ENCODE data around the gene CLRN1. TPM values are rescaled to one million over a fixed set of nuclear protein-coding genes. Genes with fewer than 3 reads are reported as not detected.

The CLRN1 gene
- total RNA-seq, 2 experiments from 2014 or later, result not detected

- H3K36me3 Mint-ChIP-seq, result no peaks in the 10 kb centered on the region
- no peaks in the 10 kb centered on the region for H3K9me3 Mint-ChIP-seq
- H3K4me3 Mint-ChIP-seq, result no peak overlapping the region
- POLR2A ChIA-PET, result no interaction called here
- ATAC-seq (ENCODE audit: low read depth) (no peak), DNase-seq (no peak)
- peaks cover 13% of the 10 kb centered on the region for H3K27me3 Mint-ChIP-seq
- no peaks in the 10 kb centered on the region for H3K4me1 Mint-ChIP-seq
- no peak overlapping the region for H3K27ac Mint-ChIP-seq
These were observed 74.3 kb downstream of the CLRN1 start for GRCh38 chr3:150898046-150898754.

GRCh38 chr3:150897592-150897991 is 74.9 kb downstream of the CLRN1 start:
- ATAC-seq (ENCODE audit: low read depth), result no peak
- Mint-ChIP-seq H3K4me3 (no peak overlapping the region), H3K4me1 (no peaks in the 10 kb centered on the region), H3K27me3 (peaks cover 12% of the 10 kb centered on the region), H3K36me3 (no peaks in the 10 kb centered on the region), H3K9me3 (no peaks in the 10 kb centered on the region), H3K27ac (no peak overlapping the region)
- POLR2A ChIA-PET, result no interaction called here
- no peak for DNase-seq

- no peak for ATAC-seq (ENCODE audit: low read depth)
- H3K4me3 Mint-ChIP-seq, result no peak overlapping the region
- no peaks in the 10 kb centered on the region for H3K9me3 Mint-ChIP-seq
- DNase-seq, result no peak
- POLR2A ChIA-PET, result no interaction called here
- H3K4me1 Mint-ChIP-seq, result no peaks in the 10 kb centered on the region
- no peaks in the 10 kb centered on the region for H3K36me3 Mint-ChIP-seq
- H3K27me3 Mint-ChIP-seq, result peaks cover 16% of the 10 kb centered on the region
- H3K27ac Mint-ChIP-seq, result no peak overlapping the region
These were observed 81.7 kb downstream of the CLRN1 start for GRCh38 chr3:150890831-150891230.

- H3K27me3 Mint-ChIP-seq, result peaks cover 18% of the 10 kb centered on the region
- no peaks in the 10 kb centered on the region for H3K4me1 Mint-ChIP-seq
- H3K36me3 Mint-ChIP-seq, result no peaks in the 10 kb centered on the region
- no peaks in the 10 kb centered on the region for H3K9me3 Mint-ChIP-seq
- H3K27ac Mint-ChIP-seq, result no peak overlapping the region
- no peak for ATAC-seq (ENCODE audit: low read depth)
- POLR2A ChIA-PET, result no interaction called here
- no peak for DNase-seq
- H3K4me3 Mint-ChIP-seq, result no peak overlapping the region
These were observed 82.2 kb downstream of the CLRN1 start for GRCh38 chr3:150890295-150890694.

GRCh38 chr3:150889106-150889505 is 83.4 kb downstream of the CLRN1 start:
- no peaks in the 10 kb centered on the region for H3K36me3 Mint-ChIP-seq
- H3K4me3 Mint-ChIP-seq, result no peak overlapping the region
- H3K27ac Mint-ChIP-seq, result no peak overlapping the region
- DNase-seq (no peak), ATAC-seq (ENCODE audit: low read depth) (no peak)
- peaks cover 22% of the 10 kb centered on the region for H3K27me3 Mint-ChIP-seq
- H3K4me1 Mint-ChIP-seq, result no peaks in the 10 kb centered on the region
- POLR2A ChIA-PET, result no interaction called here
- H3K9me3 Mint-ChIP-seq, result no peaks in the 10 kb centered on the region

- POLR2A ChIA-PET, result no interaction called here
- DNase-seq (no peak), ATAC-seq (ENCODE audit: low read depth) (no peak)
- H3K4me1 Mint-ChIP-seq, result no peaks in the 10 kb centered on the region
- H3K27ac Mint-ChIP-seq, result no peak overlapping the region
- H3K36me3 Mint-ChIP-seq, result no peaks in the 10 kb centered on the region
- H3K9me3 Mint-ChIP-seq, result no peaks in the 10 kb centered on the region
- H3K27me3 Mint-ChIP-seq, result peaks cover 28% of the 10 kb centered on the region
- no peak overlapping the region for H3K4me3 Mint-ChIP-seq
These were observed 85.5 kb downstream of the CLRN1 start for GRCh38 chr3:150887031-150887430.

- POLR2A ChIA-PET, result no interaction called here
- Mint-ChIP-seq H3K27me3 (peaks cover 28% of the 10 kb centered on the region), H3K27ac (no peak overlapping the region), H3K4me1 (no peaks in the 10 kb centered on the region), H3K36me3 (no peaks in the 10 kb centered on the region), H3K9me3 (no peaks in the 10 kb centered on the region), H3K4me3 (no peak overlapping the region)
- no peak for ATAC-seq (ENCODE audit: low read depth)
- DNase-seq, result no peak
These were observed 87.0 kb downstream of the CLRN1 start for GRCh38 chr3:150885535-150885934.

GRCh38 chr3:150878996-150879575 is 93.4 kb downstream of the CLRN1 start:
- Mint-ChIP-seq H3K27me3 (peaks cover 19% of the 10 kb centered on the region), H3K4me1 (no peaks in the 10 kb centered on the region), H3K4me3 (no peak overlapping the region), H3K36me3 (no peaks in the 10 kb centered on the region), H3K9me3 (no peaks in the 10 kb centered on the region), H3K27ac (no peak overlapping the region)
- DNase-seq (no peak), ATAC-seq (ENCODE audit: low read depth) (no peak)
- POLR2A ChIA-PET, result no interaction called here

- peaks cover 13% of the 10 kb centered on the region for H3K27me3 Mint-ChIP-seq
- DNase-seq, result no peak
- POLR2A ChIA-PET, result interaction anchor here (0.6 kb wide), 1 partner anchor 115 kb away, joined by 3 read pairs; the partner anchor contains the start of gene SIAH2
- no peak for ATAC-seq (ENCODE audit: low read depth)
- H3K27ac Mint-ChIP-seq, result no peak overlapping the region
- H3K9me3 Mint-ChIP-seq, result no peaks in the 10 kb centered on the region
- H3K36me3 Mint-ChIP-seq, result no peaks in the 10 kb centered on the region
- H3K4me3 Mint-ChIP-seq, result no peak overlapping the region
- no peaks in the 10 kb centered on the region for H3K4me1 Mint-ChIP-seq
These were observed 94.2 kb downstream of the CLRN1 start for GRCh38 chr3:150878290-150878689.

GRCh38 chr3:150877303-150877702 is 95.2 kb downstream of the CLRN1 start:
- ATAC-seq (ENCODE audit: low read depth), result no peak

GRCh38 chr3:150876611-150877265 is 95.8 kb downstream of the CLRN1 start:
- no peak for ATAC-seq (ENCODE audit: low read depth)
- POLR2A ChIA-PET, result no interaction called here

More at GRCh38 chr3:150877303-150877702, 95.2 kb downstream of the CLRN1 start:
- Mint-ChIP-seq H3K27ac (no peak overlapping the region), H3K36me3 (no peaks in the 10 kb centered on the region), H3K4me3 (no peak overlapping the region), H3K4me1 (no peaks in the 10 kb centered on the region), H3K27me3 (peaks cover 13% of the 10 kb centered on the region), H3K9me3 (no peaks in the 10 kb centered on the region)
- DNase-seq, result no peak
- POLR2A ChIA-PET, result no interaction called here

More at GRCh38 chr3:150876611-150877265, 95.8 kb downstream of the CLRN1 start:
- no peak for DNase-seq
- H3K36me3 Mint-ChIP-seq, result no peaks in the 10 kb centered on the region
- H3K27me3 Mint-ChIP-seq, result peaks cover 13% of the 10 kb centered on the region
- H3K4me3 Mint-ChIP-seq, result no peak overlapping the region
- H3K27ac Mint-ChIP-seq, result no peak overlapping the region
- H3K9me3 Mint-ChIP-seq, result no peaks in the 10 kb centered on the region
- no peaks in the 10 kb centered on the region for H3K4me1 Mint-ChIP-seq

Data from activated naive CD8-positive, alpha-beta T cell treated with anti-CD3 and anti-CD28 coated beads, Interleukin-2, amount 10 ng/mL, durations not matched to agents 7 days and 5 days (primary cell).